Mucosa of stomach (tissue), 1 donor: ENCODE results near the gene CENPP.

ENCODE experiments used
- H3K27me3 ChIP-seq: one replicate; pipeline ENCODE4 v1.7.0; 2013; ENCODE audit warnings: mild to moderate bottlenecking, low read length; ENCODE audit not compliant: control insufficient read depth, insufficient read depth
- H3K36me3 ChIP-seq: one replicate; pipeline ENCODE4 v1.7.0; 2013; ENCODE audit warnings: low read length; ENCODE audit not compliant: control insufficient read depth, insufficient read depth
- H3K4me1 ChIP-seq: one replicate; pipeline ENCODE4 v1.7.0; 2013; ENCODE audit warnings: mild to moderate bottlenecking, low read length; ENCODE audit not compliant: control insufficient read depth, insufficient read depth
- H3K4me3 ChIP-seq: one replicate; pipeline ENCODE4 v1.7.0; 2013; ENCODE audit warnings: low read length
- H3K9ac ChIP-seq: one replicate; pipeline ENCODE4 v1.7.0; 2013; ENCODE audit warnings: mild to moderate bottlenecking, low read length, moderate library complexity
- H3K9me3 ChIP-seq: one replicate; pipeline ENCODE4 v1.7.0; 2013; ENCODE audit warnings: mild to moderate bottlenecking, low read length, moderate library complexity; ENCODE audit not compliant: control insufficient read depth
- donor health status: Pancreatic carcinoma.

CENPP gene

DNA sequence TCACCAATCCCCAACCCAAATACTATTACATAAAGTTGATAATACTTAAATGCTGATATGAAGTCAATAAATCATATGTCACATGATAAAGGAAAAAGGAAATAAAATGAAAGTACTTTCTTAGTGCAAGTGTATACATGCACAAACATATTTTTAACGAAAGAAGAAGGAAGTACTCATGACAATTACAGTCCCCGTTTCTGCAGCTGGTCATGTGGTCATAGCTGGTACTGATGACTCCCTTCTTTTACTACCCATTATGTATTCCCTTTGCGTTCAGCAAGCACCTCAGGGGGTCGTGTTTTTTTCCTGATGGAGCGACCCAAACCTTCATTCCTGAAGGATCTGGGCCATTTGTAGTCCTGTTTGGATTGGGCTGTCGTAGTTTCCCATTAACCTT, 27.3 kb downstream of the CENPP start:
- no peaks in the 10 kb centered on the region for H3K4me1 ChIP-seq
- H3K36me3 ChIP-seq: no peaks in the 10 kb centered on the region
- no peaks in the 10 kb centered on the region for H3K27me3 ChIP-seq
- H3K9ac ChIP-seq: no peak overlapping the region
- no peak overlapping the region for H3K4me3 ChIP-seq
- no peaks in the 10 kb centered on the region for H3K9me3 ChIP-seq

DNA sequence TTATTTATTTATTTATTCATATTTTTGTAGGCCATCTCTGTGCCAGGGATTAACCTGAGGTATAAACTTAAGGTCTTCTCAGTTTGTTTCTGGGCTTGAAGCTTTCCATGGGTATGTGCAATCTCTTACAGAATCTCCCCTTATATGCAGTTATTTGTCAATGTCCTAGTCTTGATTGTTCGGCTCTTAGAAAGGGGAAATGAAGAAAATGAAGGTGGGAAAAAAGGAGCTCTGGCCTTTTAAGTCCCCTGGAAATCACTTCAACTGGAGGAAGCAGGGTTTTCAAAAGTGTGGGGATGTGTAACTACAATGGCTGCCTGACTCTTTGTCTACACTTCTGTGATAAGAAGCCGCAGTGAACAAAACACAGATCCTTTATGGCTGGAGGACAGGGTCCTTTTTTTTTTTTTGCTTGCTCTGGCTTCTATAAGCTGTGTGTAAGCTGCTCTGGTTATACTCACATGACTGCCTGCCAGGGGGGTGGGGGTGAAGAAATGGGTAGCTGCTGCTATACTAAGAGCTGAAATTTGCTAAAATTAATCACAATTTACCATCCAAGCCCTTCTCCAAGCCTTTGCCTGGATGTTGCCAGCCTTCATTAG, 33.7 kb downstream of the CENPP start:
- H3K36me3 ChIP-seq: no peaks in the 10 kb centered on the region
- H3K9ac ChIP-seq: no peak overlapping the region
- H3K27me3 ChIP-seq: no peaks in the 10 kb centered on the region
- H3K4me3 ChIP-seq: no peak overlapping the region
- no peaks in the 10 kb centered on the region for H3K9me3 ChIP-seq
- no peaks in the 10 kb centered on the region for H3K4me1 ChIP-seq

DNA sequence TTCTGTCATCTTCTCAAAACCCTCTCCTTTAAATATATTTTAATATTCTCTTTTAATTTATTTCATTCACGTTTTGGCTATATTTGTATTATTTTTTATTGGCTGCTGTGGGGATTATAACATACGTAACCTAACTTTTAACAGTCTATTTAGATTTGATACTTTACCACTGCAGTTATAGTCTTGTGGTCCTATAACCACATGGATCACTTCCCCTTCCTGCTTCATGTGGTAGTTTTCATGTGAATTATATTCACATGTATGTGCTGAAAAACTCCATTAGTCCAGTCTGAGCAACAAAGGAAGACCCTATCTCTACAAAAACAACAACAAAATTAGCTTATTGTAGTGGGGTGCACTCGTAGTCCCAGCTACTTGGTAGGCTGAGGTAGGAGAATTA, 34.3 kb downstream of the CENPP start:
- Histone ChIP-seq H3K27me3 (no peaks in the 10 kb centered on the region), H3K4me3 (no peak overlapping the region), H3K4me1 (no peaks in the 10 kb centered on the region), H3K9ac (no peak overlapping the region), H3K36me3 (no peaks in the 10 kb centered on the region), H3K9me3 (no peaks in the 10 kb centered on the region)

DNA sequence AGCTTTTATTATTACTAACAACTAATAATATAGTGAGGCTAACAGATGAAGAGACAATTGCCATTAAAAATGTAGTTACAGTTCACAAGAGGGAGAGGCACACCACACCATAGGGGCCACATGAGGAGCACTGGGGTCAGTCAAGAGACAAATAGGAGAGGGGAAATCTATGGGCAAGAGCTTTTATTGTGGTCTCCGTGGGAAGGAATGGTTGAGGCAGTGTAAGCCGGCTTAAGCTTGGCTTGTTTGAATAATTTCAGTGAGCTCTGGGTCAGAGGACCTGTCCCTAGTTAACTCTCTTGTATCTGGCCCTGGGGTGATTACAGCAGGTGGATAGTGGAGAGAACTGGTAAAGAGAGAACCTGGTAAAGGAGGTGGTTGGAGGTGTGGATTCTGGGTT, 43.3 kb downstream of the CENPP start:
- Histone ChIP-seq H3K4me3 (no peak overlapping the region), H3K4me1 (no peaks in the 10 kb centered on the region), H3K9ac (no peak overlapping the region), H3K36me3 (no peaks in the 10 kb centered on the region), H3K9me3 (no peaks in the 10 kb centered on the region), H3K27me3 (no peaks in the 10 kb centered on the region)

DNA sequence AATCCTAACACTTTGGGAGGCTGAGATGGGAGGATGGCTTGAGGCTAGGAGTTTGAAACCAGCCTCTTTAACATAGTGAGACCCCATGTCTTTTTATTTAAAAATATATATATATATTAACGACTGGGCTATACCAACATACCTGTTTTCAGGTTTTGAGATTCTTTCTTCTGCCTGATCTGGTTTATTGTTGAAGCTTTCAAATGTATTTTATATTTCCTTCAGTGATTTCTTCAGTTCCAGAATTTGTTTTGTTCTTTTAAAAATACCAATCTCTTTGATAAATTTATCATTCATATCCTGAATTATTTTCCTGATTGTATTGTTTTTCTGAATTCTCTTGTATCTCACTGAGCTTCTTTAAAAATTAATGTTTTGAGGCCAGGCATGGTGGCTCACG, 47.4 kb downstream of the CENPP start:
- no peaks in the 10 kb centered on the region for H3K4me1 ChIP-seq
- H3K9me3 ChIP-seq: no peaks in the 10 kb centered on the region
- no peaks in the 10 kb centered on the region for H3K36me3 ChIP-seq
- H3K4me3 ChIP-seq: no peak overlapping the region
- H3K27me3 ChIP-seq: no peaks in the 10 kb centered on the region
- no peak overlapping the region for H3K9ac ChIP-seq

DNA sequence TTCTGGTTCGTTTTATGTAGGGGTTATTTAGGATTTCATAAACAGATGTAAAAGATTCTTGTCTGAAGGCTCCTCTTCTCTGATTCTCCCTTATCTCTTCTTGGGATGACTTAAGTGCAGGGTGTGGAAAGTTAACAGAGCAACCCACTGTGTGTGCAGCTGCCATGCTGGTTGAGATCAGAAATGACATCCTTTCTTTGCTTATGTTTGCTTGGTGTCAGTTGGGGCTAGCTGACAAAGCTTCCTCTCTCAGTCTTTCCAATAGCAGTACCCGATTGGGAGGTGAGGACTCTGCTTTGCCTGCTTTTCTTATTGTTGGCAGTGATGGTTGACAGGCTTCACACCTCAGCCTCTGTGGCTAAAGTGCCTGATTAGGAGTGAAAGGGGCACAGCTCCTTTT, 52.1 kb downstream of the CENPP start:
- no peaks in the 10 kb centered on the region for H3K4me1 ChIP-seq
- H3K9me3 ChIP-seq: no peaks in the 10 kb centered on the region
- H3K27me3 ChIP-seq: no peaks in the 10 kb centered on the region
- no peak overlapping the region for H3K4me3 ChIP-seq
- H3K36me3 ChIP-seq: no peaks in the 10 kb centered on the region
- H3K9ac ChIP-seq: no peak overlapping the region

DNA sequence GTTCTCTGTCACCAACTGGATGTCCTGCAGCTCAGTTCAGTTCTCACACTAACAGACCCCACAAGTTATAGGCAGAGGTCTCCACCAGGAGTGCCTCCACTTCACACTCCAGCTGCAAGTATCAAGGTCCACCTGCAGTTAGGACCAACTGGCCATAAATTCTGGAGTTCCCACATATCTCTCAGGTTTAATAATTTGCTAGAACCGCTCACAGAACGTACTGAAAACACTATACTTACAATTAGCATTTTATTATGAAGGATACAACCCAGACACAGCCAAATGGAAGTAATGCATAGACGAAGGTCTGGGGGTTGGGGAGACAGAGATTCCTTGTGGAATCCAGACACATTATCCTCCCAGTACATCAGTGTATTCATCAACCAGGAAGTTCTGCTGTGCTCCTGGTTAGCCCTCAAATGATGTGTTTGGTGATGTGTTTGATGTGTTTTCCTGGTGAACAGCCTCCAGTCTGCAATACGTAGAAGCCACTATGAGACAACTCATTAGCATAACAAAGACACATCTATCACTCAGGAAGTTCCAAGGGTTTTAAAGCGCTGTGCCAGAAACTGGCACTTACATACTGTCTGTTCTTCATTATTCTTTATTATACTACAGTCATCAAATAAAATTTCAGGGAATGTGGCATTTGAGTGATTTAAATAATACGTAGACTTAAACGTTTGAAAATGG, 53.3 kb downstream of the CENPP start:
- H3K9ac ChIP-seq: no peak overlapping the region
- H3K4me1 ChIP-seq: no peaks in the 10 kb centered on the region
- no peaks in the 10 kb centered on the region for H3K36me3 ChIP-seq
- H3K27me3 ChIP-seq: no peaks in the 10 kb centered on the region
- no peak overlapping the region for H3K4me3 ChIP-seq
- no peaks in the 10 kb centered on the region for H3K9me3 ChIP-seq

DNA sequence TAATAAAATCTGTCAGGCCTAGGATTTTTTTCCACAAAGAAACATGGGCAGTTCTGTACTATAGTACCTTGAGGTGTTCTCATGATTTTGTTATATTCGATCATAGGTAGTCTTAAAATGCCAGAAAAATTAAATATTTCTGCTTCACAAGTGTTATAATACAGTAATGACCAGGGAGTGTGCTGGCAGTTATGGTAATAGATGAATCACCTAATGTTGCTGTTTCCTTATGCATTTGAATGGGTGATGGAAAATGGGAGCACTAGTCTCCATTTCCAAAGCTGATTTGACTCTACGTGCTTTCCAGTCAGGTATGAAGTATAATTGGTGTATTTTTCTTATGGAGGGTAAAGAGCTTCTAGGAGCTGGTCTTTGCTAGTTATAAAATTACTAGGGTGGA, 54.9 kb downstream of the CENPP start:
- Histone ChIP-seq H3K9ac (no peak overlapping the region), H3K4me3 (no peak overlapping the region), H3K9me3 (no peaks in the 10 kb centered on the region), H3K4me1 (no peaks in the 10 kb centered on the region), H3K36me3 (no peaks in the 10 kb centered on the region), H3K27me3 (no peaks in the 10 kb centered on the region)

DNA sequence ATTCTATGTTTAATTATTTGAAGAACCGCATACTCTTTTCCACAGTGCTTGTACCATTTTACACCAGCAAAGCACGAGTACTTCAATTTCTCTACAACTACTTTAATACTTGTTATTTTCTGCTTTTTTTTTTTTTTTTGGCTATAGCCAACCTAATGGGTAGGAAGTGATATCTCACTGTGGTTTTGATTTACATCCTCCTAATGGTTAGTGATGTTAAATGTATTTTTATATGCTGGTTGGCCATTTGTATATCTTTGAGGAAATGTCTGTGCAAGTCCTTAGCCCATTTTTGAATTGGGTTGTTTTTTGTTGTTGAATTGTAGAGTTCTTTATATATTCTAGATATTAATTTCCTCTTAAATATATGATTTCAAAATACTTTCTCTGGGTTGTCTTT, 56.0 kb downstream of the CENPP start:
- Histone ChIP-seq H3K36me3 (no peaks in the 10 kb centered on the region), H3K4me3 (no peak overlapping the region), H3K9ac (no peak overlapping the region), H3K9me3 (no peaks in the 10 kb centered on the region), H3K4me1 (no peaks in the 10 kb centered on the region), H3K27me3 (no peaks in the 10 kb centered on the region)

DNA sequence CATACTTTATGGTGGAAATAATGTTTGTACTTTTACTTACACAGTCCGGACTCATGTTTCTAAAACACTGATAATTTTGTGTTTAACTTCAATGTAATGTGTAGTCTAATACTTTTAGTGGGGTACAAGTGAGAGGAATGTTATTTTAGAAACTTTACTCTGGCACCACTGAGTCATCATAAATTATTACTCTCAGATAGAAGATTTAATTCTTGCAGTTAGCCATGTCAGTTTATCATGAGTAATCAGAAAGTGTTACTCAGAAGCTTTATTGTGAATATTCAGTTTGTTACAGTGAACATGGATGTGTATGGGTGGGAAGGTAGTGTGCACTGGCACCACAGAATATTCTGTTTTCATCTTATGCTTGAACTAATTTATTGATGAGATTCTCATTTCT, 58.6 kb downstream of the CENPP start:
- Histone ChIP-seq H3K36me3 (no peaks in the 10 kb centered on the region), H3K9me3 (no peaks in the 10 kb centered on the region), H3K4me1 (no peaks in the 10 kb centered on the region), H3K27me3 (no peaks in the 10 kb centered on the region), H3K9ac (no peak overlapping the region), H3K4me3 (no peak overlapping the region)

DNA sequence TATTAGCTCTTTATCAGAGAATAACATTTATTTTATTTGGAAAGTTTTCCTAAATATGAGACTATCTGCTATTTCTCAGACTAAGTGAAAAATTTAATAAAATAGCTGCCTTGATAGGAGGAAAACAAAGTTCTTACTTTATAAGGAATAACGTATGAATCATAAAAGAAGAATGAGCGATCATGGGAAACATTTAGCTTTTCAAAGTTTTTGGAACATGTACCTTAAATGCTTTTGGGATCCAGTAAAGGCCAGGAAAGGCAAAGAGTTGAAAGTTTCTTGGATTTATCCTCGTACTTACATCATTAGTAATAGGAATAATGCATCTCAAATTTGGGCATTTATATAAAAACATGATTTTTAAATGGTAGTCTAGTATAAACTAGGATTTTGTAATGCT, 59.2 kb downstream of the CENPP start:
- Histone ChIP-seq H3K27me3 (no peaks in the 10 kb centered on the region), H3K9me3 (no peaks in the 10 kb centered on the region), H3K4me3 (no peak overlapping the region), H3K4me1 (no peaks in the 10 kb centered on the region), H3K36me3 (no peaks in the 10 kb centered on the region), H3K9ac (no peak overlapping the region)

DNA sequence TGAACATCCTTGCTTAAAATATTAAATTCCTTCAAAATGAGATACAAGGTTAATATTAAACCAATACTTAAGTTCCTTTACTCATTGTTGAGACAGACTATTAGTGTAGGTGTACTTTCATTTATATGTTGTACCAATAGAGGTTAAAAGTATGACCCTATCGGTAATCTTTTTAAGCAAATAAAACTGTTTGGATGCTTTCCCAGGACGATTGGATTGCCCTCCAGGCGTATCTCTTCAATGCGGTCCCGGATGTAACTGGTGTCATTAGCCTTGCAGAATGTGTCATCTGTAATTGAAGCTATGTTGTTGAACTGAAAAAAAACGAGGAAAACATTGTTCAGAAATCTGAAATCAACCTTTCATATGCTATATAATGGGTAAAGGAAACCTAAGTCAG, 59.7 kb downstream of the CENPP start:
- H3K9me3 ChIP-seq: no peaks in the 10 kb centered on the region
- H3K9ac ChIP-seq: no peak overlapping the region
- no peaks in the 10 kb centered on the region for H3K36me3 ChIP-seq
- H3K27me3 ChIP-seq: no peaks in the 10 kb centered on the region
- H3K4me1 ChIP-seq: no peaks in the 10 kb centered on the region
- H3K4me3 ChIP-seq: no peak overlapping the region

DNA sequence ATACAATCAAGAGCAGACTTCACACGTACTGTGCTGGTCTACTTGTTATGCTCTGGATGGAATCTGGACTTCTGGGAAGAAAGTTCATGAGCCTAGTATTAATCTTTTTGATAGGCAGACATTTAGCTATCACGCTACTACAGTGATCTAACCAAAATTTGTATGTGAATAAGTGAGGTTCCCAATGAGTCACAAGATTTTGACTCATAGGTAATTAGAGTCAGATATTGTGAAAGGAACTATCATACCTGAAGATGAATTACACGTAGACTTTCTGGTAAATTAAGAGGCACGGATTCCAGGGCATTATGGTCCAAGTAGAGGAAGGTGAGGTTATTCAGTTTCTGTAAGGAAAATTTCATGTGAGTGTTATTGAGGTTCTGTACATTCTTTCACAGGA, 60.2 kb downstream of the CENPP start:
- no peak overlapping the region for H3K9ac ChIP-seq
- no peak overlapping the region for H3K4me3 ChIP-seq
- H3K9me3 ChIP-seq: no peaks in the 10 kb centered on the region
- no peaks in the 10 kb centered on the region for H3K4me1 ChIP-seq
- H3K27me3 ChIP-seq: no peaks in the 10 kb centered on the region
- H3K36me3 ChIP-seq: no peaks in the 10 kb centered on the region
